Measurements from ENCODE around the gene ADAP1.

The ADAP1 gene

DNA sequence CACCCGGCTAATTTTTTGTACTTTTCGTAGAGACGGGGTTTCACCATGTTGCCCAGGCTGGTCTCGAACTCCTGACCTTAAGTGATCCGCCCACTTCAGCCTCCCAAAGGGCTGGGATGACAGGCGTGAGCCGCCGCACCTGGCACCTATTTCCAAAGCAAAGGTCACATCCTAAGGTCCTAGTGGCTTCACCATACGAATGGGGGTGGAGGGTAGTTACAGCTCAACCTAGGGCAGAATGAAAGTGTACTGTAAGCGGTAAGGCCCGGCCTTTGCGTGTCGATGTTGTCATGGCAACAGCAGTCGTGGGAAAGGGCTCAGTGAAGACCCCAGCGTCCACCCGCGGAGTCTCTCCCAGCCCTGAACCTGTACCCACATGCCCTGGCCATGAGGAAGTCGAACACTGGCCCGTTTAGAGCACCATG, 22.4 kb upstream of the ADAP1 start:
- Histone ChIP-seq H3K4me3 (no peak overlapping the region), H3K27ac (no peak overlapping the region)
- TF ChIP-seq CTCF (IDR thresholded peaks at IDR 0.05): no peak
- DNase-seq (ENCODE audit: low spot score): no peak

GRCh38 chr7:975702-976473, 21.4 kb upstream of the ADAP1 start:
- peak overlapping the region; percentile 100 for H3K4me3 ChIP-seq
- TF ChIP-seq CTCF (IDR thresholded peaks at IDR 0.05): no peak
- no peak for DNase-seq (ENCODE audit: low spot score)
- H3K27ac ChIP-seq: peak overlapping the region; percentile 94 to 100

DNA sequence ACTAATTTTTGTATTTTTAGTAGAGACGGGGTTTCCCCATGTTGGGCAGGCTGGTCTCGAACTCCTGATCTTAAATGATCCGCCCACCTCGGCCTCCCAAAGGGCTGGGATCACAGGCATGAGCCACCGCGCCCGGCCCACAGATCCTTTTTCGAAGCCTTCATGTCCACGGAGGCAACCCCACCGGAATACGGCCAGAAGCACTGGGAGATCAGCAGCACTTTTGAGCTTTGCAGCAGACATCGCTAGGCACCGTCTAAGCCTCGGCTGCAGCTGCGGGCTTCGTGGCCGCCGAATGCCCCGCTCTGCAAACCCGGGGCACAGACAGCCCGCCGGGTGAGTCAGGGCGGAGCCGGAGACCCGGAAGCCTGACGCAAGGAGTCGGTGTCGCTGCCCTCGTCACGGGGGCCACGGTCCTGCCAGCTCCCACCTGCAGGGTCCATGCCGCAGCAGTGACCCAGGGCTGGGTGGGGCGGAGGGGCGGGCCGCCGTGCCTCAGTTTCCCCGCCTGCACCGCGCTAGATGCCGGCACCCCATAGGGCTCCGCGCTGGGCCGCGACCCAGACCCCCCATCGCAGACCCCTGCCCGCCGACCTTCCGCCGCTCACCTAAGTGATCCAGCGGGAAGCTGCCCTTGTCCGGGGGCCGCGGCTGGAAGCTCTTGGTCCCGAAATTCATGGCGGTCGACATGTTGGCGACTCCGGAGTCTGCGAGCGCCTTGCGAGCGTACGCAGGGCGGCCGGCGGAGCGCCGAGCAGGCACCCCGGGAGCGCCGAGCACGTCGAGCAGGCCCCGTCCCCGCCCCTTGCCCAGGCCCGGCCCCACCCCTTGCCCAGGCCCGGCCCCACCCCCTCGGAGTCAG, 20.6 kb upstream of the ADAP1 start, which contains the start of gene COX19:
Gene COX19, minus strand, starts transcription at position 730 of the 862 bp plus-strand sequence. Its CDS starts 40 bp downstream, at position 690.
- peak within 1 kb of the TSS; percentile 94 to 100 for H3K27ac ChIP-seq
- TF ChIP-seq CTCF (IDR thresholded peaks at IDR 0.05): no peak
- peak; percentile 91 for DNase-seq (ENCODE audit: low spot score)
- peak within 1 kb of the TSS; percentile 100 for H3K4me3 ChIP-seq

DNA sequence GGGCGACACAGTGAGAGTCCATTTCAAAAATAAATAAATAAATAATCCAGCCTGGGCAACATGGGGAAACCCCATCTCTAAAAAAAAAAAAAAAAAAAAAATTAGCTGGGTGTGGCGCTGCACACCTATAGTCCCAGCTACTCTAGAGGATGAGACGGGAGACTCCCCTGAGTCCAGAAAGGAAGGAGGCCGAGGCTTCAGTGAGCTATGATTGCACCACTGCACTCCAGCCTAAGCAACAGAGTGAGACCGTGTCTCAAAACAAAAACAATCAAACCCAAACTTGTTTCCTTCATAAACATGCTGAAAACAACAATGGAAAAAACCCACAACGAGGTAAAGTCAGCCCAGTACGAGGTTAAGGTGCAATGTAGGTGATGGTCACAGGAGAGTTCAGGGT, 19.7 kb upstream of the ADAP1 start:
- TF ChIP-seq CTCF (IDR thresholded peaks at IDR 0.05): no peak
- no peak for DNase-seq (ENCODE audit: low spot score)
- H3K27ac ChIP-seq: no peak overlapping the region
- H3K4me3 ChIP-seq: peak overlapping the region; percentile 100

DNA sequence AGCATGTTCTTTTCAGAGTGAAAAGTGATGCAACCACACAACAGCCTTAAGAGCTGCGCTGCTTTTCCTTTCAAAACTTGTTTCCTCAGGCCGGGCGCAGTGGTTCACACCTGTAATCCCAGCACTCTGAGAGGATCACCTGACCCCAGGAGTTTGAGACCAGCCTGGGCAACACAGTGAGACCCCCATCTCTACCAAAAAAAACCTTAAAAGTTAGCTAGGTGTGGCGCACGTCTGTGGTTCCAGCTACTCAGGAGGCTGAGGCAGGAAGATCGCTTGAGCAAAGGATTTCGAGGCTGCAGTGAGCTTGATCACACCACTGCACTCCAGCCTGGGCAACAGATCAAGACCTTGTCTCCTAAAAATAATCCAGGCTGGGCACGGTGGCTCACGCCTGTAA, 18.8 kb upstream of the ADAP1 start:
- no peak overlapping the region for H3K27ac ChIP-seq
- H3K4me3 ChIP-seq: peak overlapping the region; percentile 27
- TF ChIP-seq CTCF (IDR thresholded peaks at IDR 0.05): no peak
- no peak for DNase-seq (ENCODE audit: low spot score)

DNA sequence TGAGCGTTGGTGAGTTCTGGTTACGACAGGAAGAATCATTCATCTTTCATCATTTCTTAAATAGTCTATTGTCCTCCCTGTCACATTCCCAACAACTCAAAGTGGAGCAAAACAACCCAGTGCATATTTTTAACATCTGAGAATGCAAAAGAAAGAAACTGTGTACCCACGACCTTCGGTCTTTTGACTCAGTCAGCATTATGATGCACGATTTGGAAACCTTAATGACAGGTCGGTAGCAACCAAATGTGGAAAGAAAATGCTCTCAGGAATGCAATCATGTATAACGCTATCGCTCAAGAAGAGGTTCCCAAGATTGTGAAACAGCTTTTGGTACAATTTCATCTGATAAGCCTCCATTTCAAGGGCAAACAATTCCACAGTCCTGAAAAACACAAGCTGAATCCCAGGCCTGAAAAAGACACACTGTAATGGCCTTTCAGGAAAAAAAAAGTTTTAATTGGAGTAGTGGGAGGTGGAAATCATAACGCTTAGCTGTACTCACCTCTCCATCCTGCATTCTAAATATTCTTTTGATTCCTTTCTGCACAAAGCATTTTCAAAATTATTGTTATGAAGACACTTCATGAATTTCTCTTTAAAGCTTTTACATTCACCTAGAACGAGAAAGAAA, 18.3 kb upstream of the ADAP1 start:
- no peak for DNase-seq (ENCODE audit: low spot score)
- Histone ChIP-seq H3K4me3 (peak overlapping the region; percentile 27), H3K27ac (no peak overlapping the region)
- no peak for TF ChIP-seq CTCF (IDR thresholded peaks at IDR 0.05)

Data from coronary artery (tissue), 2 donors.